ENCODE data around the gene LRRC4C.
"Not testable (repeated sequence)": the region's sequence is repeated elsewhere in the genome, so short reads cannot be mapped to it uniquely, and the experiment has no call there.

Gene LRRC4C

DNA sequence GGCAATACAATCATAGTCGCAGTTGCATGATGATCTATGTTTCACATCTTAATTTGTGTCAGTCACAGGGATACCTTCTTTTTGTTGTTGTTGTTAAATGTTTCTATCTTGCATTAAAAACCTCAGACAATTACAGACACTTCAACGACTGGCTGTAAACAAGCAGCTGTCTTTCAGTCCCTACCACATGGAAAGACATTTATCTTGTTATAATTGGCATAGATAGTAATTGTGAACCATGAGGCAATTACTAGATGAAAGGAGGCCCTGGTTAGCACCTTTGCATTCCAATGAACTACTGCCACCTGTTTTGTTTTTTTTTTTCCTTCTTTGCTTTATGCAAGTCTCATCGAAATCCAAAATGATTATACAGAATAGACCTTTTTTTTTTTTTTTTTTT, 416.8 kb downstream of the LRRC4C start:
- H3K27ac ChIP-seq, result no peak overlapping the region
- TF ChIP-seq, protein P1, sequence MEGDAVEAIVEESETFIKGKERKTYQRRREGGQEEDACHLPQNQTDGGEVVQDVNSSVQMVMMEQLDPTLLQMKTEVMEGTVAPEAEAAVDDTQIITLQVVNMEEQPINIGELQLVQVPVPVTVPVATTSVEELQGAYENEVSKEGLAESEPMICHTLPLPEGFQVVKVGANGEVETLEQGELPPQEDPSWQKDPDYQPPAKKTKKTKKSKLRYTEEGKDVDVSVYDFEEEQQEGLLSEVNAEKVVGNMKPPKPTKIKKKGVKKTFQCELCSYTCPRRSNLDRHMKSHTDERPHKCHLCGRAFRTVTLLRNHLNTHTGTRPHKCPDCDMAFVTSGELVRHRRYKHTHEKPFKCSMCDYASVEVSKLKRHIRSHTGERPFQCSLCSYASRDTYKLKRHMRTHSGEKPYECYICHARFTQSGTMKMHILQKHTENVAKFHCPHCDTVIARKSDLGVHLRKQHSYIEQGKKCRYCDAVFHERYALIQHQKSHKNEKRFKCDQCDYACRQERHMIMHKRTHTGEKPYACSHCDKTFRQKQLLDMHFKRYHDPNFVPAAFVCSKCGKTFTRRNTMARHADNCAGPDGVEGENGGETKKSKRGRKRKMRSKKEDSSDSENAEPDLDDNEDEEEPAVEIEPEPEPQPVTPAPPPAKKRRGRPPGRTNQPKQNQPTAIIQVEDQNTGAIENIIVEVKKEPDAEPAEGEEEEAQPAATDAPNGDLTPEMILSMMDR (conservative IDR thresholded peaks at IDR 0.05), result no peak

DNA sequence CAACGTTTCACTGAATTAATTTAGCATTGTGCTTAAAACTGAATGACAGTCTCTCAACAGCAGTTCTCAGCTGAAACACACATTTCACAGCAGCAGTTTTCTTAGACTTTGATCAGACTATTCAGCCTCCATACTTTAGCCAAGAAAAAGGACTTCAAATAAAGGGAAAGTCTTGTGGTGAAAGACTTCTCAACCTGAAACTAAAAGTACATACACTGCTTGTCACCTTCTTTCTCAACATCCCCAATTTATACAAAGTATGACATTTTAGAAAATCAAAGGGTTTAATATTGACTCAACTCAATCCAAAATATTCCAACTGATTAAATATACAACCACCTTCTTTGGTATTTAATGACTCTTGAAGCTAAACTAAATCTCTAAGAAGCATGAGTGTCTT, 419.0 kb downstream of the LRRC4C start:
- no peak overlapping the region for H3K27ac ChIP-seq
- TF ChIP-seq, protein P1 (conservative IDR thresholded peaks at IDR 0.05), result no peak

DNA sequence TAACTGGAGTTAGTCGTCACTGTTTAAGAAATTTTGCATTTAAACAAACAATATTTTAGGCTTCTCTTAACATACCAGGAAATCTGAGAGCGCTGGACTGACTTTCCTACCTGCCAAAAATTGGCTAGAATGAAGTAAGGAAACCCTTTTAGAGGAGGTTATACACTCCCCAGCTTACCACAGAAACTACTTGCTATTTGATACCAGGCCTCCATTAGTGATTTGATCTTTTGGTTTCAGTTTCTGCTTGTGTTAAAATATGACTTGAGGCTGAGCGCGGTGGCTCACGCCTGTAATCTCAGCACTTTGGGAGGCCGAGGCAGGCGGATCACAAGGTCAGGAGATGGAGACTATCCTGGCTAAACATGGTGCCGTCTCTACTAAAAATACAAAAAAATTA, 419.9 kb downstream of the LRRC4C start:
- H3K27ac ChIP-seq, result no peak overlapping the region
- TF ChIP-seq, protein P1 (conservative IDR thresholded peaks at IDR 0.05), result no peak

DNA sequence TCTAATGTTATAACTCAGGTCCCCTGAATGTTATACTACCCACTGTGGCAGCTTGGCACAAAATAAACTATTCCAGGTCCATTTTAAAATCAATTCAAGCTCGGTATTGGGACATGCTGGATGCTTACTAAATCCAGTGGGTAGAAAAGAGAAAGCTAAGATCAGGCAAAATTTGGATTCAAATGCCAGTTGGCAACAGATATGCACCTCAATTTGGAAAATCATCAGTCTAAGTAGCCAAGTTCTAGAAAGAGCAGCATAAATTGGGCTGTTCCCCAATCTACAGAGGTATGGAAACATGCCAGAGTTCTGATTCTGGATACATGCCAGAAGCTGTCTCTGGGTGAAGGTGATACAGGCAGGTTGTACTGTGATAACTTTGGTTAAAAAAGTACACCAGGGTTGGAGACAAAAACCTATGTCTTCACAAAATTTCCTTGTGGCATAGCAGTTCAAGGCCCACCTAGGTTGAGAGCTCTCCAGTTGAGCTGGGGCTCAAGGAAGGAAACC, 427.8 kb downstream of the LRRC4C start:
- H3K27ac ChIP-seq, result no peak overlapping the region
- TF ChIP-seq, protein P1 (conservative IDR thresholded peaks at IDR 0.05), result no peak

DNA sequence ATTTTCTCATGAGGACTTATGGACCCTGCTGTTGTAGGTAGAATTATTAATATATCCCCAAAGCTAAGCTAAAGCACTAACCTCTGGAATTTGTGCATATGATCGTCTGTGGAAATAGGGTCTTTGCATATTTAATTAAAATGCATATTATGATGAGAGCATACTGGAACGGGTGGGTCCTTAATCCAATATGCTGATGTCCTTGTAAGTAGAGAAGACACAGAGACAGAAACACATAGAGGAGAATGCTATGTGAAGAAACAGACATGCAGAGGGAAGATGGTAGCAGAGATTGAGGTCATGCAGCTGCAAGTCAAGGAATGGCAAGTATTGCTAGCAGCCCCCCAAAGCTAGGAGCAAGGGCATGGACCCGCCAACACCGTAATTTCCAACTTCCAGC, 439.2 kb downstream of the LRRC4C start:
- TF ChIP-seq, protein P1 (conservative IDR thresholded peaks at IDR 0.05), result no peak
- no peak overlapping the region for H3K27ac ChIP-seq

DNA sequence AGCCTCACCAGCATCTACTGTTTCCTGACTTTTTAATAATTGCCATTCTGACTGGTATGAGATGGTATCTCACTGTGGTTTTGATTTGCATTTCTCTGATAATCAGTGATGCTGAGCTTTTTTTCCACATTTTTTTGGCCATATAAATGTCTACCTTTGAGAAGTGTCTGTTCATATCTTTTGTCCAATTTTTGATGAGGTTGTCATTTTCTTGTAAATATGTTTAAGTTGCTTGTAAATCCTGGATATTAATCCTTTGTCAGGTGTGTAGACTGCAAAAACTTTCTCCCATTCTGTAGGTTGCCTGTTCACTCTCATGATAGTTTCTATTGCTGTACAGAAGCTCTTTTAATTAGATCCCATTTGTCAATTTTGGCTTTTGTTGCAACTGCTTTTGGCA, 439.8 kb downstream of the LRRC4C start:
- H3K27ac ChIP-seq, result not testable (repeated sequence)

DNA sequence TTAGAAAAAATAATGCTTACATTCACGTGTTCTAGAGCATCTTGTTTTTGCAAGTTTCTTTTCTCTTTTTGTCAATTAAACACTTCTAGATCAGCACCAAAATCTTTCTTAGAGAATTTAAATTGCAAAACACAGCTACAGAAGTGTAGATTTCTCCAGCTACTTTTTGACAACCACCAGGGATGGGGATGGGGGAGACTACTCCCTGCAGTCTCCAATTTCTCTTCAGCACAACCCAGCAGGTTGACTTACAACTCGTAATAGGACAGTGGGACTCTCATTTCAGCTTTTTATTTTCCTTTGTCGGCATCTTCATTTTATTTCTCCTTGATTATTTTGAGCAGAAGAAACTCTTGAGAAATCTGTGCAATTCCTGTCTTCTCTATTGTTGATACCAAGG, 441.2 kb downstream of the LRRC4C start:
- H3K27ac ChIP-seq, result no peak overlapping the region
- TF ChIP-seq, protein P1 (conservative IDR thresholded peaks at IDR 0.05), result no peak

DNA sequence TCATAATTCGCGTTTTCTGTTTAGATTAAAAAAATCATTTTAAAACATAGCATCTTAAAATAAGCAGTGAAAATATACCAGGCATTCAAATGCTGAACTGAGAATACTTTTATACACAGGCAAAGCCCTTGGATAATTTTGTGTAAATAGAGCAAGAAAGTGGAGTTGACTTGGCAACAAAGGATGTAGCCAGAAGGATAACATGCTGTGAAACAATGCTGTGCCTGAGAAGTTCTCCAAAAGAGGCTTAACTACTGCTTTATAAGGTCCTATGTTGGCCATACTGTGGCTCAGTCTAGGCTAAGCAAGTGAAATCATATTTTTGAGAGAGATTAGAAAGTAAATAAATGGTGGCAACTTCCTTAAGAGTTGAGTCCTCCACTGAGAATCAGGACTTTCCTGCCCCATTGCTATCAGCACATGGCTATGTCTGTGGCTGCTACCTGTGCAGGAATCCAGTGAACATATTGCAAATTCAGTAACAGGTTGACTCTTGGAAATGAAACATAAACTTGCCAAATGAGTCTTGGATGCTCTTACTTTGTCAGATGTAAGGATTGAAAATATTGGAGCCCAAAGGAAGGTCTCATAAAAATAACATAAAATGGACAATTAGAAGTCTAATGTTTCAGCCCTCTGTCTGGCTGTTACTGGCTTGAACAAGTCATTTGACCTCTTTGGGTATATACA, 448.9 kb downstream of the LRRC4C start:
- H3K27ac ChIP-seq, result no peak overlapping the region
- TF ChIP-seq, protein P1 (conservative IDR thresholded peaks at IDR 0.05), result no peak
